ENCODE results near the gene PIGX.

Gene PIGX

GRCh38 chr3:196757876-196758739 lies 45.9 kb downstream of the PIGX start:
- H3K4me3 ChIP-seq (ENCODE audit: low read depth, low read length) = no peak overlapping the region
- TF ChIP-seq CTCF (IDR thresholded peaks at IDR 0.05; ENCODE audit: control insufficient read depth, extremely low read depth, insufficient read depth) = no peak
- DNase-seq (ENCODE audit: low read depth) = no peak

- no peak for TF ChIP-seq CTCF (IDR thresholded peaks at IDR 0.05; ENCODE audit: control insufficient read depth, extremely low read depth, insufficient read depth)
- DNase-seq (ENCODE audit: low read depth) = no peak
- H3K4me3 ChIP-seq (ENCODE audit: low read depth, low read length) = no peak overlapping the region
Observed at GRCh38 chr3:196763179-196763578, 51.0 kb downstream of the PIGX start.

GRCh38 chr3:196765454-196765853 lies 53.3 kb downstream of the PIGX start:
- no peak overlapping the region for H3K4me3 ChIP-seq (ENCODE audit: low read depth, low read length)
- no peak for TF ChIP-seq CTCF (IDR thresholded peaks at IDR 0.05; ENCODE audit: control insufficient read depth, extremely low read depth, insufficient read depth)
- no peak for DNase-seq (ENCODE audit: low read depth)

- no peak for DNase-seq (ENCODE audit: low read depth)
- H3K4me3 ChIP-seq (ENCODE audit: low read depth, low read length) = no peak overlapping the region
- TF ChIP-seq CTCF (IDR thresholded peaks at IDR 0.05; ENCODE audit: control insufficient read depth, extremely low read depth, insufficient read depth) = no peak
Observed at GRCh38 chr3:196771067-196771466, 58.9 kb downstream of the PIGX start.

- H3K4me3 ChIP-seq (ENCODE audit: low read depth, low read length) = no peak overlapping the region
- no peak for DNase-seq (ENCODE audit: low read depth)
- TF ChIP-seq CTCF (IDR thresholded peaks at IDR 0.05; ENCODE audit: control insufficient read depth, extremely low read depth, insufficient read depth) = no peak
Observed at GRCh38 chr3:196772102-196772501, 59.9 kb downstream of the PIGX start.

GRCh38 chr3:196772897-196773296 lies 60.7 kb downstream of the PIGX start:
- H3K4me3 ChIP-seq (ENCODE audit: low read depth, low read length) = no peak overlapping the region
- DNase-seq (ENCODE audit: low read depth) = no peak
- no peak for TF ChIP-seq CTCF (IDR thresholded peaks at IDR 0.05; ENCODE audit: control insufficient read depth, extremely low read depth, insufficient read depth)

Measured in LNCaP clone FGC (cell line).